Measurements from ENCODE around the gene HSFX2.
"Not testable (repeated sequence)": the region's sequence is repeated elsewhere in the genome, so short reads cannot be mapped to it uniquely, and the experiment has no call there.

HSFX2 gene

DNA sequence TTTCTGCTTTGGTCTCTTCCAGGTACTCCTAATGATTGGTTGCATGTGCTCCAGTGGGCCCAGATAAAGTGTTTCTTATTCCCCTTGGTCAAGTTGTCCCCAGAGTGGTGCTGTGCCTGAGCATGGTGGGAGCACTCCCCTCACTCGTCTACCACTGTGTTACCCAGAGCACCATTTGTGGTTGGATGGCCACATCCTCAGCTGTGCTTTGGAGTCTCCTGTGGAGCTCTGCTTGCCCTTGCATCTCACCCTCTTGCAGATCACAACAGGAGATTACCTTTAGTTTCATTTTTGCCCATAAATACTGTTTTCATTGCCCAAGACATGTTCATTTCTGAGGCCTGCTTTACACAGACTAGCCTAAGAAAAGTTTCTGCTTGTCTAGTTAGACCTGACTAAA, 44.7 kb downstream of the HSFX2 start:
- not testable (repeated sequence) for H3K4me3 ChIP-seq; DNase-seq (ENCODE audit: low spot score); H3K27ac ChIP-seq

DNA sequence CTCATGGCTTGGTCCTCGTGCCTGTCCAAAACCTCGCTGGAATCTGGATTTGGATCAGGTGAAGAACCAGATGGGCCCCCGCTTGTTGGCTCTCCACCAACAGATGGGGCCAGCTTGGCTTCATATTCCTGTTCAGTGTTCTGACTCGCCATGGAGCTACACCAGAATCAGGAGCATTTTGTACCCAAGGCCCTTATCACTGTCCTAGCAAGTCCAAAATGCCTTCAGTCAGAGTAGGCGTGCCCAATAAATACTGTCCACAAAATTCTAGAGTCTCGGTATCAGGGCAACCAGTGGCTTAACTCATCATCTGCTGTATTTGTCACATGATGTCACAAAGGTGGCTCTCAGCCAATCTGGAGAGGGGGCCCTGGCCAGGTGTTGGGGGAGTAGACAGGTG, 45.4 kb downstream of the HSFX2 start, which contains the start of gene HSFX3:
Gene HSFX3 (minus strand): TSS at position 224 of the 400 bp plus-strand sequence. CDS start 72 bp downstream, at position 152.
- not testable (repeated sequence) for H3K4me3 ChIP-seq; H3K27ac ChIP-seq; DNase-seq (ENCODE audit: low spot score)

DNA sequence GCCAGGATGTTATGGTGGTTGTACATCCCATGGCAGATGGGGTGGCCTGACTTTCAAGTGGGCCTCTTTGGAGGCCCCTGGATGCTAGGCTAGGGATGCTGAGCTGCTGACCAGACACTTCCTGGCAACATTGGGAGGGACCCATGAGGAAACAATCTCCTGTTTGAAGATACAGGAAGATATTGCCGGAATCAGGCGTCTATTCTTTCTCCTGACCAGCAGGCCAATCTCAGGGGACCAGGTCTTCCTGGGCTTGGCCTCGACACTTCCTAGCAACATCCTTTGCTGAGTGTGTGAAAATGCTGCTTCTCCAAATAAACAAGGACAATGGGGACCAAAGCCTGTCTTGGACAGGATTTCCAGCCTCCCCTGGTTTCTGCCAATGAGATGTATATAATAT, 47.3 kb downstream of the HSFX2 start:
- H3K4me3 ChIP-seq; DNase-seq (ENCODE audit: low spot score): not testable (repeated sequence)

DNA sequence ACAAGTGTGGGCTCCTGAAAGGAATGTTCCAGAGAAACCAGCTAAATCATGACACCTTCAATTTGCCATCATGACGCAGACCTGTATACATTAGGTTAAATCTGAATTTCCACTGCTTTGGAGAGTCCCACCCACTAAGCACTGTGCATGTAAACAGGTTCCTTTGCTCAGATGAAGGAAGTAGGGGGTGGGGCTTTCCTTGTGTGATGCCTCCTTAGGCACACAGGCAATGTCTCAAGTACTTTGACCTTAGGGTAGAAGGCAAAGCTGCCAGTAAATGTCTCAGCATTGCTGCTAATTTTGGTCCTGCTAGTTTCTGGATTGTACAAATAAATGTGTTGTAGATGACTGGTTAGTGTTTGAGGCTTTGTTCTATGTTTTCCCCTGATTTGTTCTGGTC, 48.2 kb downstream of the HSFX2 start:
- H3K27ac ChIP-seq; H3K4me3 ChIP-seq; DNase-seq (ENCODE audit: low spot score): not testable (repeated sequence)

More for the DNA sequence above, 47.3 kb downstream of the HSFX2 start:
- not testable (repeated sequence) for H3K27ac ChIP-seq

DNA sequence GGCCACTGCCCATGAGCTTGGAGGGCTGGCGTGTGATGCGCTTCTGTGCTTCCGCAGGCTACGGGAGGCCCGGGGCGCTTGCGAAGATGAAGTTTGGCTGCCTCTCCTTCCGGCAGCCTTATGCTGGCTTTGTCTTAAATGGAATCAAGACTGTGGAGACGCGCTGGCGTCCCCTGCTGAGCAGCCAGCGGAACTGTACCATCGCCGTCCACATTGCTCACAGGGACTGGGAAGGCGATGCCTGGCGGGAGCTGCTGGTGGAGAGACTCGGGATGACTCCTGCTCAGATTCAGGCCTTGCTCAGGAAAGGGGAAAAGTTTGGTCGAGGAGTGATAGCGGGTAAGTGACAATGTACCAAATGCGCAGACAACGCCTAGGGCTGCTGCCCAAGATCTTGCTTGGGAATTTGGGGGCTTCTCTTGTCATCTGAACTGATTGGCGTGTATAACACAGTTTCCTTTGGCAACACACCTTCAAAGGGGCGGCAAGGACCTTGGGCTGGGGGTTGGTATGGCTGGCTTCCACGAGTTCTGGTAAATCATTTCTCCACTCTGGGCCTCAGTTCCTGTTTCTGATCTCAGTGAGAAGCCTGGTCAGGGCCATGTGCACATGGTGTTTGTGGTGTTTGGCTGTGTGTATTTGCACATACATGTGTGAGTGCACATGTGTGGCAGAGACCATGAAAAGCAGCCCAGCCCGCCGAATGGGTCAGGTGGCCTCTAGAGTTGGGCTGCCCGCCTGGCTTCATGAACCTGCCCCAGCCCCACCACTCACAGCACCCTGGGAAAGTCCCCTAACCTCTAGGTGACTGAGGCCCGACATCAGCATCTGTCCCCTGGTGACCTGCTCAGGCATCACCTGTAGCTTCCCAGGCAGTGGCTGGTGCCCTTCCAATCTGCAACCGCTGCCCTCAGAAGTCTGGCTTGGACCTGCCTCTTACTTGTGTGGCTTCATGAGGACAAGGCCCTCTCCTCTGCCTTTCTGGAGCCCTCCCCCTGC, 49.3 kb downstream of the HSFX2 start:
- H3K27ac ChIP-seq; DNase-seq (ENCODE audit: low spot score); H3K4me3 ChIP-seq: not testable (repeated sequence)
